RWPE1 (cell line): ENCODE measurements around the gene PLA2G5.

Experiments used
- CTCF ChIA-PET: fragments of 350-600 bp; sonication (Branson Sonifier 250); formaldehyde crosslinking; extraction: SDS; loops from one replicate; lab custom pipeline; 2021; lab: Yijun Ruan, JAX
- POLR2A ChIA-PET: fragments of 400-600 bp; formaldehyde crosslinking; extraction: SDS; loops from one replicate; lab custom pipeline; 2020; ENCODE audit warnings: antibody characterized with exemption; ENCODE audit not compliant: low non-redundant PET; lab: Yijun Ruan, JAX
- DNase-seq: peaks from one replicate; pipeline ENCODE4 v3.0.0; 2012; ENCODE audit warnings: low spot score
- H3K27ac ChIP-seq: fragments of 450-650 bp; 2 replicates; pipeline ENCODE4 v1.5.1; 2017
- CTCF ChIP-seq: fragments of 450-650 bp; conservative IDR thresholded peaks from 2 replicates; pipeline ENCODE4 v1.5.1; 2017; ENCODE audit warnings: low read depth, mild to moderate bottlenecking

The PLA2G5 gene

GRCh38 chr1:20086800-20087199 lies 16.8 kb downstream of the PLA2G5 start:
- POLR2A ChIA-PET: no interaction called here
- DNase-seq: no peak

GRCh38 chr1:20087668-20088067 lies 17.7 kb downstream of the PLA2G5 start:
- H3K27ac ChIP-seq: no peak overlapping the region
- DNase-seq: no peak
- ChIA-PET POLR2A (no interaction called here), CTCF (no interaction called here)
- TF ChIP-seq CTCF: no peak; the same call in 1 of the 2 replicates

More at GRCh38 chr1:20086800-20087199, 16.8 kb downstream of the PLA2G5 start:
- no peak overlapping the region for H3K27ac ChIP-seq
- TF ChIP-seq CTCF: no peak
- CTCF ChIA-PET: no interaction called here

- CTCF ChIA-PET: interaction anchor here (0.6 to 1.7 kb wide), 2 partner anchors 63 to 404 kb away, joined by 3 to 6 read pairs; no protein-coding TSS in a partner anchor
- peak; percentile 50 for DNase-seq
- POLR2A ChIA-PET: no interaction called here
- no peak for TF ChIP-seq CTCF
- no peak overlapping the region for H3K27ac ChIP-seq
Observed at GRCh38 chr1:20089328-20090077, 19.5 kb downstream of the PLA2G5 start.

GRCh38 chr1:20090119-20090518 lies 20.1 kb downstream of the PLA2G5 start:
- CTCF ChIA-PET: interaction anchor here (0.6 to 1.7 kb wide), 3 partner anchors 61 to 403 kb away, joined by 3 to 6 read pairs (median 4); no protein-coding TSS in a partner anchor
- DNase-seq: no peak
- TF ChIP-seq CTCF: no peak
- POLR2A ChIA-PET: no interaction called here
- H3K27ac ChIP-seq: no peak overlapping the region

GRCh38 chr1:20090641-20091040 lies 20.6 kb downstream of the PLA2G5 start:
- POLR2A ChIA-PET: no interaction called here
- CTCF ChIA-PET: interaction anchor here (0.6 to 1.7 kb wide), 3 partner anchors 61 to 386 kb away, joined by 3 to 6 read pairs (median 4); no protein-coding TSS in a partner anchor
- no peak for TF ChIP-seq CTCF
- H3K27ac ChIP-seq: no peak overlapping the region
- DNase-seq: no peak

- DNase-seq: no peak
- POLR2A ChIA-PET: no interaction called here
- no peak overlapping the region for H3K27ac ChIP-seq
- CTCF ChIA-PET: no interaction called here
- TF ChIP-seq CTCF: no peak
Observed at GRCh38 chr1:20093303-20093702, 23.3 kb downstream of the PLA2G5 start.
